OCI-LY3 (cell line): Measurements from ENCODE around the gene PSMC5.

ENCODE experiments used
- CTCF ChIP-seq: fragments of 200-600, 300-600 bp; sonication (generic); IDR thresholded peaks from 2 replicates; pipeline ENCODE4 v1.5.1; 2014; ENCODE audit warnings: antibody characterized with exemption, low read length, low read depth
- EZH2phosphoT487 ChIP-seq: fragments of 200-600 bp; shearing (Covaris generic); IDR thresholded peaks from 2 replicates; pipeline ENCODE4 v1.6.1; 2018; ENCODE audit warnings: antibody characterized with exemption, mixed run types, low read depth

- TF ChIP-seq CTCF, result no peak
- TF ChIP-seq EZH2phosphoT487, result no peak
Observed at GRCh38 chr17:63819131-63819530, 8.1 kb upstream of the PSMC5 start.
